GM23338 (cell line): ENCODE results near the gene ALDH9A1.

Experiments
- CTCF ChIP-seq, 2 experiments: fragments of 200-600 bp in 1 of 2; sonication (generic) in 1 of 2; conservative IDR thresholded peaks; 2 replicates each; pipeline versions ENCODE4 v1.5.1 to v1.6.1; 2016 to 2017; ENCODE audit warnings: antibody characterized with exemption in 2 of 2, low read depth in 2 of 2, mild to moderate bottlenecking in 2 of 2, moderate library complexity in 1 of 2
- EZH2 ChIP-seq: fragments of 200-600 bp; sonication (generic); IDR thresholded peaks from one replicate; pipeline ENCODE4 v1.8.0; 2017; ENCODE audit warnings: antibody characterized with exemption, mild to moderate bottlenecking, low read depth; ENCODE audit not compliant: unreplicated experiment
- ZNF331 ChIP-seq: fragments of 250-450 bp; sonication (Bioruptor Pico); IDR thresholded peaks from 2 replicates; pipeline ENCODE4 v1.5.0; 2020; ENCODE audit warnings: low read depth, mild to moderate bottlenecking, moderate library complexity
- TF ChIP-seq, protein P1 (sequence below): IDR thresholded peaks from one replicate; pipeline ENCODE4 v1.6.1; 2018; ENCODE audit warnings: antibody characterized with exemption; ENCODE audit not compliant: unreplicated experiment

DNA sequence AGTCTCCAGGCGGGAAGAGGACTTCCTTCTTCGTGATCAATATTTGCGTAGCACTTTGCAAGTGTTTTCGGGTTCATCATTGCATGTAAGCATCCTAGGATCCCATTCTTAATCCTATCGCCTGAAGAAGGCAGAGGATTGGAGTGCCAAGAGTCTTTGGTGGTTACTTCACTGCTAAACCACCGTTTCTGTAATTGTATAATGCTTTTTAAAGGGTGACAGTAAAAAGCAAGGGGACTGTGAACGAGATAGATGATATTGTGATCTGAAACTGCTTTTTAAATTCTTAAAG, 345 bp upstream of the ALDH9A1 start:
- TF ChIP-seq ZNF331 (CRISPR knock-in tag) = no peak
- TF ChIP-seq EZH2 = no peak
- no peak for TF ChIP-seq CTCF (conservative IDR thresholded peaks at IDR 0.05; ENCODE audit: low read depth in 2 of 2)
- TF ChIP-seq, protein P1, sequence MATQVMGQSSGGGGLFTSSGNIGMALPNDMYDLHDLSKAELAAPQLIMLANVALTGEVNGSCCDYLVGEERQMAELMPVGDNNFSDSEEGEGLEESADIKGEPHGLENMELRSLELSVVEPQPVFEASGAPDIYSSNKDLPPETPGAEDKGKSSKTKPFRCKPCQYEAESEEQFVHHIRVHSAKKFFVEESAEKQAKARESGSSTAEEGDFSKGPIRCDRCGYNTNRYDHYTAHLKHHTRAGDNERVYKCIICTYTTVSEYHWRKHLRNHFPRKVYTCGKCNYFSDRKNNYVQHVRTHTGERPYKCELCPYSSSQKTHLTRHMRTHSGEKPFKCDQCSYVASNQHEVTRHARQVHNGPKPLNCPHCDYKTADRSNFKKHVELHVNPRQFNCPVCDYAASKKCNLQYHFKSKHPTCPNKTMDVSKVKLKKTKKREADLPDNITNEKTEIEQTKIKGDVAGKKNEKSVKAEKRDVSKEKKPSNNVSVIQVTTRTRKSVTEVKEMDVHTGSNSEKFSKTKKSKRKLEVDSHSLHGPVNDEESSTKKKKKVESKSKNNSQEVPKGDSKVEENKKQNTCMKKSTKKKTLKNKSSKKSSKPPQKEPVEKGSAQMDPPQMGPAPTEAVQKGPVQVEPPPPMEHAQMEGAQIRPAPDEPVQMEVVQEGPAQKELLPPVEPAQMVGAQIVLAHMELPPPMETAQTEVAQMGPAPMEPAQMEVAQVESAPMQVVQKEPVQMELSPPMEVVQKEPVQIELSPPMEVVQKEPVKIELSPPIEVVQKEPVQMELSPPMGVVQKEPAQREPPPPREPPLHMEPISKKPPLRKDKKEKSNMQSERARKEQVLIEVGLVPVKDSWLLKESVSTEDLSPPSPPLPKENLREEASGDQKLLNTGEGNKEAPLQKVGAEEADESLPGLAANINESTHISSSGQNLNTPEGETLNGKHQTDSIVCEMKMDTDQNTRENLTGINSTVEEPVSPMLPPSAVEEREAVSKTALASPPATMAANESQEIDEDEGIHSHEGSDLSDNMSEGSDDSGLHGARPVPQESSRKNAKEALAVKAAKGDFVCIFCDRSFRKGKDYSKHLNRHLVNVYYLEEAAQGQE = no peak
